ENCODE results near the gene P2RX7.

DNA sequence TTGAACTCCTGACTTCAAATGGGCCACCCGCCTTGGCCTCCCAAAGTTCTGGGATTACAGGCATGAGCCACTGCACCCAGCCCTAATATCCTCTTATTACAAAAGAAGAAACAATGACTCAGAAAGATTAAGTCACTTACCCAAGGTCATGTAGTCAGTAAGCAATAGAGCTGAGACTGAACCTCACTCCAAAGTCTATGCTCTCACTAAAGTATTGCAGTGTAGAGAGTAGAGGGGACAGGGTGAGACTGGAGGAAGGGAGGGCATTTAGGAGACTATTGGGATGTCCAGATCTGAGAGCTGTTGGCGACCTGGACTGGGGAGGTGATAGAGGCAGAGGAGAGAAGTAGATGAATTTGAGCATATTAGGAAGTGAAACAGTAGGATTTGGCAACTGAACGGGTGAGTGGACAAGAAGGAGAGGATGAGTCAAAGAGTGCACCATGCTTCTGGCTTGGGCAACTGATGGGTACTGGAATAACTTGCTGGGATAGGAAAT, 11.8 kb downstream of the P2RX7 start:
- TF ChIP-seq POLR2AphosphoS5 (IDR thresholded peaks at IDR 0.05; ENCODE audit: low read depth, low read length): no peak
- TF ChIP-seq SIN3A (IDR thresholded peaks at IDR 0.05; ENCODE audit: borderline replicate concordance, insufficient read depth, low read length): no peak
- TF ChIP-seq TAF1 (IDR thresholded peaks at IDR 0.05; ENCODE audit: borderline replicate concordance, insufficient read depth, low read length): no peak
